A549 (cell line): ENCODE measurements around the gene YWHAE. TPM values are rescaled to one million over a fixed set of nuclear protein-coding genes. Genes with fewer than 3 reads are reported as not detected.
A peak's percentile ranks its signal among the peaks of the same experiment; 100 is the strongest.

Source experiments
- ATAC-seq, 2 experiments: fragments of 200-7000 bp in 1 of 2; fragments of >200 bp in 1 of 2; cut with Nextera tagmentation in 1 of 2; cut with Tn5 transposase in 1 of 2; 3 replicates each; pipeline versions ENCODE4 v1.8.0 to v1.9.1; 2018 to 2020; ENCODE audit warnings: mild to moderate bottlenecking in 1 of 2, moderate library complexity in 1 of 2
- CTCF ChIA-PET: fragments of 300-600 bp; sonication (Branson Sonifier 250); formaldehyde crosslinking; extraction: SDS; loops from one replicate; lab custom pipeline; 2021; ENCODE audit warnings: antibody characterized with exemption, inconsistent platforms; lab: Yijun Ruan, JAX
- POLR2A ChIA-PET: fragments of 350-600 bp; formaldehyde crosslinking; extraction: SDS; loops from one replicate; lab custom pipeline; 2021; ENCODE audit warnings: antibody characterized with exemption, inconsistent platforms; lab: Yijun Ruan, JAX
- DNase-seq, 2 experiments: peaks; one replicate each; pipeline versions ENCODE4 v3.0.0 to v3.0.0-alpha.2; 2011 to 2016; ENCODE audit warnings: low read depth in 1 of 2, low spot score in 1 of 2
- FAIRE-seq: peaks from 2 replicates; lab custom pipeline; 2011; peaks lifted over from hg19 to GRCh38; lab: Jason Lieb, UNC
- H3K27ac ChIP-seq, 2 experiments: fragments of >200 bp; sonication (Bioruptor Twin); formaldehyde crosslinking; 3 replicates each; pipeline ENCODE4 v1.5.1; 2016 to 2017
- H3K4me1 ChIP-seq: fragments of >200 bp; sonication (Bioruptor Twin); formaldehyde crosslinking; 3 replicates; pipeline ENCODE4 v1.6.1; 2016
- H3K4me2 ChIP-seq: fragments of >200 bp; sonication (Bioruptor Twin); formaldehyde crosslinking; 3 replicates; pipeline ENCODE4 v1.6.1; 2016
- H3K4me3 ChIP-seq: fragments of >200 bp; sonication (Bioruptor Twin); formaldehyde crosslinking; 3 replicates; pipeline ENCODE4 v1.5.1; 2016
- H3K9me3 ChIP-seq: fragments of >200 bp; sonication (Bioruptor Twin); formaldehyde crosslinking; 3 replicates; pipeline ENCODE4 v1.6.1; 2016
- CBX8 ChIP-seq: fragments of 200-600 bp; sonication (generic); IDR thresholded peaks from 2 replicates; pipeline ENCODE4 v1.6.1; 2016
- CHD2 ChIP-seq: fragments of 150-350 bp; IDR thresholded peaks from 2 replicates; pipeline ENCODE4 v1.6.1; 2014; ENCODE audit warnings: low read length; ENCODE audit not compliant: partially characterized antibody
- EHF ChIP-seq: fragments of 250-450 bp; sonication (Bioruptor Pico); IDR thresholded peaks from 2 replicates; pipeline ENCODE4 v1.5.0; 2020; ENCODE audit warnings: mild to moderate bottlenecking
- ELK1 ChIP-seq: fragments of 150-350 bp; IDR thresholded peaks from 2 replicates; pipeline ENCODE4 v1.6.1; 2014; ENCODE audit warnings: low read depth, mild to moderate bottlenecking, low read length
- EP300 ChIP-seq, 2 experiments: fragments of >200 bp; sonication (Bioruptor Twin); formaldehyde crosslinking; IDR thresholded peaks; 2 replicates in 1 of 2; 3 replicates in 1 of 2; pipeline ENCODE4 v1.6.1; 2016 to 2017
- ESRRA ChIP-seq: fragments of 150-350 bp; IDR thresholded peaks from 2 replicates; pipeline ENCODE4 v1.6.1; 2014; ENCODE audit warnings: mild to moderate bottlenecking, low read length, borderline replicate concordance
- FOSB ChIP-seq: fragments of 250-450 bp; sonication (Bioruptor Pico); IDR thresholded peaks from 2 replicates; pipeline ENCODE4 v1.5.0; 2020; ENCODE audit warnings: mild to moderate bottlenecking, moderate library complexity
- FOSL2 ChIP-seq, 2 experiments: fragments of 450-650 bp in 1 of 2; fragments of >200 bp in 1 of 2; sonication (Bioruptor Twin) in 1 of 2; formaldehyde crosslinking; IDR thresholded peaks; 2 replicates each; pipeline versions ENCODE4 v1.5.0 to v1.6.1; 2016 to 2020; ENCODE audit warnings: mild to moderate bottlenecking in 1 of 2, moderate library complexity in 1 of 2
- FOXS1 ChIP-seq: fragments of 250-450 bp; sonication (Bioruptor Pico); IDR thresholded peaks from 2 replicates; pipeline ENCODE4 v1.5.0; 2020; ENCODE audit warnings: mild to moderate bottlenecking, moderate library complexity
- HOXB5 ChIP-seq: fragments of 250-450 bp; sonication (Bioruptor Pico); IDR thresholded peaks from 2 replicates; pipeline ENCODE4 v1.5.0; 2020; ENCODE audit warnings: mild to moderate bottlenecking, moderate library complexity
- JUNB ChIP-seq: fragments of >200 bp; sonication (Bioruptor Twin); formaldehyde crosslinking; IDR thresholded peaks from 2 replicates; pipeline ENCODE4 v1.6.1; 2016
- KDM5A ChIP-seq: fragments of 200-600 bp; sonication (generic); IDR thresholded peaks from 2 replicates; pipeline ENCODE4 v1.6.1; 2016; ENCODE audit warnings: antibody characterized with exemption, mild to moderate bottlenecking
- MAFK ChIP-seq: fragments of 450-650 bp; IDR thresholded peaks from 2 replicates; pipeline ENCODE4 v1.6.1; 2014; ENCODE audit not compliant: partially characterized antibody
- MAZ ChIP-seq: fragments of 150-350 bp; IDR thresholded peaks from 2 replicates; pipeline ENCODE4 v1.6.1; 2014; ENCODE audit warnings: antibody characterized with exemption, low read depth, low read length, borderline replicate concordance
- NR3C1 ChIP-seq: fragments of >200 bp; sonication (Bioruptor Twin); formaldehyde crosslinking; IDR thresholded peaks from 3 replicates; pipeline ENCODE4 v1.6.1; 2017
- POLR2A ChIP-seq: IDR thresholded peaks from 2 replicates; pipeline ENCODE4 v1.6.1; 2012; ENCODE audit warnings: mild to moderate bottlenecking, low read length
- POLR2AphosphoS2 ChIP-seq: conservative IDR thresholded peaks from 2 replicates; pipeline ENCODE4 v1.6.1; 2012; ENCODE audit warnings: low read length, improper control_type of control experiment, inconsistent platforms
- REST ChIP-seq: fragments of 200-600 bp; sonication (generic); IDR thresholded peaks from 2 replicates; pipeline ENCODE4 v1.6.1; 2016; ENCODE audit warnings: antibody characterized with exemption, mild to moderate bottlenecking, moderate library complexity
- ZC3H11A ChIP-seq: fragments of 450-650 bp; IDR thresholded peaks from 2 replicates; pipeline ENCODE4 v1.6.1; 2014; ENCODE audit warnings: antibody characterized with exemption, mild to moderate bottlenecking
- ZFP36 ChIP-seq: fragments of 450-650 bp; IDR thresholded peaks from 2 replicates; pipeline ENCODE4 v1.6.1; 2014; ENCODE audit warnings: borderline replicate concordance; ENCODE audit not compliant: partially characterized antibody
- ZNF302 ChIP-seq: fragments of 250-450 bp; sonication (Bioruptor Pico); IDR thresholded peaks from 2 replicates; pipeline ENCODE4 v1.9.0; 2021; ENCODE audit warnings: inconsistent platforms, mild to moderate bottlenecking, moderate library complexity
- ZSCAN20 ChIP-seq: fragments of 250-450 bp; sonication (Bioruptor Pico); IDR thresholded peaks from 2 replicates; pipeline ENCODE4 v1.8.0; 2022; ENCODE audit warnings: mild to moderate bottlenecking, moderate library complexity
- WGBS: methylation state at CpG from one replicate; pipeline ENCODE4 v1.1.6; 2017; ENCODE audit errors: missing lambda C conversion rate; 5-methylcytosine and 5-hydroxymethylcytosine counted together
- polyA plus RNA-seq, 4 experiments: library from polyadenylated mRNA; depleted of rRNA in 3 of 4; stranded (reverse); fragments of >200 nt; fragmentation: RNase III in 1 of 4; extraction: RNeasy Plus Mini Kit Qiagen cat#74134 plus additional on column Dnase treatment in 1 of 4; gene quantifications; 2 replicates in 3 of 4; 3 replicates in 1 of 4; pipeline ENCODE4 v1.2.3, GENCODE V29; 2011 to 2017
- TF ChIP-seq, protein P1 (sequence below): fragments of 250-450 bp; sonication (Bioruptor Pico); IDR thresholded peaks from 2 replicates; pipeline ENCODE4 v1.5.0; 2021; ENCODE audit warnings: mild to moderate bottlenecking, moderate library complexity, borderline replicate concordance
- TF ChIP-seq, protein P2 (sequence below): fragments of >200 bp; sonication (Bioruptor Twin); formaldehyde crosslinking; IDR thresholded peaks from 2 replicates; pipeline ENCODE4 v1.6.1; 2016
- TF ChIP-seq, protein P3 (sequence below): fragments of >200 bp; sonication (Bioruptor Twin); formaldehyde crosslinking; IDR thresholded peaks from 3 replicates; pipeline ENCODE4 v1.5.1; 2016

Gene YWHAE
- polyA plus RNA-seq, 2 of the 4 experiments (the other 2 are of a cell fraction) = 1,284 to 1,548 TPM

- no peak for DNase-seq
- POLR2A ChIA-PET = interaction anchor here (0.5 to 1.2 kb wide), 2 partner anchors 25 to 27 kb away, joined by 4 to 5 read pairs; no protein-coding TSS in a partner anchor
- ATAC-seq = peak; percentile 43 to 52; a peak in 5 of 6 replicates
- H3K4me3 ChIP-seq = no peak overlapping the region
- TF ChIP-seq ESRRA (no peak), ZNF302 (CRISPR knock-in tag) (no peak), POLR2A (no peak), POLR2AphosphoS2 (no peak), MAFK (no peak), MAZ (no peak), NR3C1 (no peak), KDM5A (no peak)
- TF ChIP-seq, protein P1, sequence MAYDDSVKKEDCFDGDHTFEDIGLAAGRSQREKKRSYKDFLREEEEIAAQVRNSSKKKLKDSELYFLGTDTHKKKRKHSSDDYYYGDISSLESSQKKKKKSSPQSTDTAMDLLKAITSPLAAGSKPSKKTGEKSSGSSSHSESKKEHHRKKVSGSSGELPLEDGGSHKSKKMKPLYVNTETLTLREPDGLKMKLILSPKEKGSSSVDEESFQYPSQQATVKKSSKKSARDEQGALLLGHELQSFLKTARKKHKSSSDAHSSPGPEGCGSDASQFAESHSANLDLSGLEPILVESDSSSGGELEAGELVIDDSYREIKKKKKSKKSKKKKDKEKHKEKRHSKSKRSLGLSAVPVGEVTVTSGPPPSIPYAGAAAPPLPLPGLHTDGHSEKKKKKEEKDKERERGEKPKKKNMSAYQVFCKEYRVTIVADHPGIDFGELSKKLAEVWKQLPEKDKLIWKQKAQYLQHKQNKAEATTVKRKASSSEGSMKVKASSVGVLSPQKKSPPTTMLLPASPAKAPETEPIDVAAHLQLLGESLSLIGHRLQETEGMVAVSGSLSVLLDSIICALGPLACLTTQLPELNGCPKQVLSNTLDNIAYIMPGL (CRISPR knock-in tag) = no peak
- TF ChIP-seq, protein P2, sequence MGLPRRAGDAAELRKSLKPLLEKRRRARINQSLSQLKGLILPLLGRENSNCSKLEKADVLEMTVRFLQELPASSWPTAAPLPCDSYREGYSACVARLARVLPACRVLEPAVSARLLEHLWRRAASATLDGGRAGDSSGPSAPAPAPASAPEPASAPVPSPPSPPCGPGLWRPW = no peak
- CTCF ChIA-PET = interaction anchor here (0.8 to 5.1 kb wide), 6 partner anchors 8 to 176 kb away, joined by 3 to 44 read pairs (median 8); partner anchors contain the start of gene INPP5K
- no peaks in the 10 kb centered on the region for H3K9me3 ChIP-seq
- 94% methylated on average over 11 of the region's 11 CpGs for WGBS
- no peak overlapping the region for H3K4me2 ChIP-seq
- H3K4me1 ChIP-seq = no peaks in the 10 kb centered on the region
- no peak overlapping the region for H3K27ac ChIP-seq
- no peak for FAIRE-seq
Measured at GRCh38 chr17:1340371-1340770, 59.7 kb downstream of the YWHAE start.

DNA sequence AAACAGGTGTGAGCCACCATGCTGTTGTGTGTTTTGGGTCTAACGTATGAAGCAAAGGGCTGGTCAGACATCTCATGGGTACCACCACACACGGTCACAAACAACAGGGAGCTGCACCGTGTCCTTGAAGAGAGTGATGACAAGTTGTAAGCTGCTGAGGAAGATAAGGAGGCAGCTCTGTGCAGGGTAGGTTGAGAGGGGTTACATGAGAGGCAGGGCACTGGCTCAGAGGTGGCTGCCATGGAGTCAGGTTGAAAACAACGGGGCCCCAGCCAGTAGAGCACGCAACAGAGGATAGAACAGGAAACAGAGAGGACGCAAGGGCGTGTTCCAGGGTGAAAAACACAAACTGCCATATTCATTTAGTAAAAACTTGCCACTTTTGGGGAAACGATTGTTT, 68.3 kb downstream of the YWHAE start:
- H3K27ac ChIP-seq = no peak overlapping the region
- no peak for TF ChIP-seq CBX8
- TF ChIP-seq, protein P3, sequence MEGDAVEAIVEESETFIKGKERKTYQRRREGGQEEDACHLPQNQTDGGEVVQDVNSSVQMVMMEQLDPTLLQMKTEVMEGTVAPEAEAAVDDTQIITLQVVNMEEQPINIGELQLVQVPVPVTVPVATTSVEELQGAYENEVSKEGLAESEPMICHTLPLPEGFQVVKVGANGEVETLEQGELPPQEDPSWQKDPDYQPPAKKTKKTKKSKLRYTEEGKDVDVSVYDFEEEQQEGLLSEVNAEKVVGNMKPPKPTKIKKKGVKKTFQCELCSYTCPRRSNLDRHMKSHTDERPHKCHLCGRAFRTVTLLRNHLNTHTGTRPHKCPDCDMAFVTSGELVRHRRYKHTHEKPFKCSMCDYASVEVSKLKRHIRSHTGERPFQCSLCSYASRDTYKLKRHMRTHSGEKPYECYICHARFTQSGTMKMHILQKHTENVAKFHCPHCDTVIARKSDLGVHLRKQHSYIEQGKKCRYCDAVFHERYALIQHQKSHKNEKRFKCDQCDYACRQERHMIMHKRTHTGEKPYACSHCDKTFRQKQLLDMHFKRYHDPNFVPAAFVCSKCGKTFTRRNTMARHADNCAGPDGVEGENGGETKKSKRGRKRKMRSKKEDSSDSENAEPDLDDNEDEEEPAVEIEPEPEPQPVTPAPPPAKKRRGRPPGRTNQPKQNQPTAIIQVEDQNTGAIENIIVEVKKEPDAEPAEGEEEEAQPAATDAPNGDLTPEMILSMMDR = no peak
- no peak for TF ChIP-seq ZC3H11A
- TF ChIP-seq EHF (CRISPR knock-in tag) = no peak
- ChIA-PET POLR2A (no interaction called here), CTCF (interaction anchor here (0.7 to 4.6 kb wide), 21 partner anchors 10 to 210 kb away, joined by 3 to 53 read pairs (median 8); partner anchors contain the start of genes BHLHA9 and TRARG1)
- FAIRE-seq = no peak
- H3K4me2 ChIP-seq = no peak overlapping the region
- H3K4me1 ChIP-seq = no peaks in the 10 kb centered on the region
- WGBS = 85% methylated on average over 8 of the region's 8 CpGs
- DNase-seq = no peak
- H3K4me3 ChIP-seq = no peak overlapping the region
- no peak for ATAC-seq
- H3K9me3 ChIP-seq = no peaks in the 10 kb centered on the region

DNA sequence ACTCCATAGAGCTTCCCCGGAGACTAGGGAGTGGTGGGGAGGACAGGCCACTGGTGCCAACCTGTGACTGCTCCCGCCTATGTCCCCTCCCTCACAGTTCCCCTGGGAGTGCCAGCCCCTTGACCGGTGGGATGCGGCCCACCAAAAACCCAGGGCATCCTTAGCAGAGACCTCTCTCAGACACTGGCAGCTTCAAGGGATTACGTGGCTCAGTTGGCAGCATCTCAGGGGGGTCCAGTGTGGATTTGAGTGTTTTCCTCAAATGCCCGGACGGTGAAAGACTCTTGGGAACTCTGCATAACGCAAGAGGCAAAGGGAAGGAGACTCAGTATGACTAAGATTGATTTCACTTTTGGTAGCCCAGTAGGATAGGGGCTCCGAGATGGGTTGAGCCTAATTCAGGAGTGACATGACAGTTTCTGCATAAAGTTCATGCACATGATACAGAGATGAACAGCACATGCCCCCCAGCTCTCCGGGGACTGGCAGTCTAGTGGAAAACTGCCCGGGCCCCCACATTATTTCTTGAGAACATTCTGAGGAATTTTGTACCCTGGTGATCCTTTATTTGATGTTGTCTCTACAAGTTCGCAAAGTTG, 70.2 kb downstream of the YWHAE start:
- 0 out of 6 replicates have a peak, but pooled peaks of 1 of the 2 experiments have one; percentile 20 for ATAC-seq
- CTCF ChIA-PET = interaction anchor here (0.5 to 4.6 kb wide), 9 partner anchors 12 to 905 kb away, joined by 3 to 53 read pairs (median 4); partner anchors contain the start of gene TRARG1
- no peak for DNase-seq
- no peaks in the 10 kb centered on the region for H3K9me3 ChIP-seq
- 70% methylated on average over 12 of the region's 12 CpGs for WGBS
- H3K27ac ChIP-seq = no peak overlapping the region
- no peak overlapping the region for H3K4me2 ChIP-seq
- no peak for FAIRE-seq
- POLR2A ChIA-PET = no interaction called here
- H3K4me1 ChIP-seq = no peaks in the 10 kb centered on the region
- no peak overlapping the region for H3K4me3 ChIP-seq
- TF ChIP-seq FOXS1 (CRISPR knock-in tag) = no peak
- TF ChIP-seq, protein P2 = no peak
- no peak for TF ChIP-seq ELK1
- no peak for TF ChIP-seq JUNB
- no peak for TF ChIP-seq EP300 (IDR thresholded peaks at IDR 0.05)
- no peak for TF ChIP-seq CHD2
- TF ChIP-seq REST = no peak
- no peak for TF ChIP-seq ZFP36
- TF ChIP-seq ZSCAN20 (CRISPR knock-in tag) = no peak
- no peak for TF ChIP-seq FOSL2 (IDR thresholded peaks at IDR 0.05)
- TF ChIP-seq FOSL2 (CRISPR knock-in tag; IDR thresholded peaks at IDR 0.05) = no peak
- no peak for TF ChIP-seq FOSB (CRISPR knock-in tag)
- TF ChIP-seq ZC3H11A = no peak
- no peak for TF ChIP-seq HOXB5 (CRISPR knock-in tag)
